HepG2 (cell line): ENCODE results near the gene FGD4. TPM values are rescaled to one million over a fixed set of nuclear protein-coding genes. Genes with fewer than 3 reads are reported as not detected.

Experiments used
- ATAC-seq: fragments of 200-7000 bp; cut with Tn5 transposase; 3 replicates; pipeline ENCODE4 v1.9.1; 2020; ENCODE audit warnings: mild to moderate bottlenecking, moderate library complexity
- BruUV-seq: library from RNA; stranded (reverse); fragments of 400-500 nt; replicated peaks from 2 replicates; lab custom pipeline; 2021; lab: Mats Ljungman, UMichigan
- CTCF ChIA-PET: fragments of 300-600 bp; formaldehyde crosslinking; extraction: SDS; loops from one replicate; lab custom pipeline; 2021; ENCODE audit warnings: low total read pairs, inconsistent platforms, low intra/inter-chr PET ratio; lab: Yijun Ruan, JAX
- POLR2A ChIA-PET: fragments of 350-600 bp; sonication (Branson Sonifier 250); formaldehyde crosslinking; loops from one replicate; lab custom pipeline; 2020; ENCODE audit warnings: antibody characterized with exemption, inconsistent platforms; lab: Yijun Ruan, JAX
- DNase-seq: peaks from one replicate; pipeline ENCODE4 v3.0.0-alpha.2; 2015; ENCODE audit warnings: low spot score
- FAIRE-seq: peaks from 3 replicates; lab custom pipeline; 2011; peaks lifted over from hg19 to GRCh38; lab: Jason Lieb, UNC
- H2AFZ ChIP-seq: one replicate; pipeline ENCODE4 v1.6.1; 2011; ENCODE audit warnings: low read length, inconsistent platforms
- H3K27ac ChIP-seq: fragments of 300-600 bp; 3 replicates; pipeline ENCODE4 v1.8.0; 2011; ENCODE audit warnings: mixed run types, mild to moderate bottlenecking, mixed read lengths, low read length, inconsistent platforms; ENCODE audit not compliant: insufficient read depth; ENCODE audit errors: extremely low read length
- H3K27me3 ChIP-seq, 2 experiments: fragments of 200-600 bp in 1 of 2; 2 replicates in 1 of 2; 3 replicates in 1 of 2; pipeline versions ENCODE4 v1.6.0 to v1.8.0; 2011; ENCODE audit warnings: low read length in 2 of 2, mild to moderate bottlenecking in 2 of 2, moderate library complexity in 2 of 2, inconsistent platforms in 1 of 2; ENCODE audit not compliant: insufficient read depth in 2 of 2, control insufficient read depth in 1 of 2
- H3K36me3 ChIP-seq, 2 experiments: fragments of 200-600 bp in 1 of 2; replicated peaks in 1 of 2; 2 replicates in 1 of 2; 3 replicates in 1 of 2; pipeline versions ENCODE4 v1.5.1 to v1.8.0; 2011; ENCODE audit warnings: low read length in 2 of 2, inconsistent platforms in 1 of 2; ENCODE audit not compliant: insufficient read depth in 2 of 2, control insufficient read depth in 1 of 2
- H3K4me1 ChIP-seq: 2 replicates; pipeline ENCODE4 v1.5.1; 2012; ENCODE audit warnings: low read length, inconsistent platforms; ENCODE audit not compliant: insufficient read depth
- H3K4me2 ChIP-seq: 2 replicates; pipeline ENCODE4 v1.6.0; 2011; ENCODE audit warnings: low read depth, low read length, inconsistent platforms
- H3K4me3 ChIP-seq, 3 experiments: fragments of 200-600 bp in 1 of 3; sonication (generic), shearing (Covaris generic) in 1 of 3; replicated peaks in 1 of 3; 2 replicates each; pipeline ENCODE4 v1.5.1; 2011 to 2016; ENCODE audit warnings: low read length in 3 of 3, inconsistent platforms in 2 of 3, low read depth in 2 of 3, mild to moderate bottlenecking in 2 of 3, control low read depth in 1 of 3, mixed read lengths in 1 of 3; ENCODE audit not compliant: insufficient read depth in 1 of 3
- H3K79me2 ChIP-seq: one replicate; pipeline ENCODE4 v1.6.1; 2011; ENCODE audit warnings: low read length, inconsistent platforms; ENCODE audit not compliant: insufficient read depth
- H3K9ac ChIP-seq: 2 replicates; pipeline ENCODE4 v1.6.0; 2011; ENCODE audit warnings: mild to moderate bottlenecking, low read depth, low read length, inconsistent platforms; ENCODE audit not compliant: insufficient read depth
- H3K9me3 ChIP-seq: 2 replicates; pipeline ENCODE4 v1.5.1; 2012; ENCODE audit warnings: mild to moderate bottlenecking, low read length
- H4K20me1 ChIP-seq: 2 replicates; pipeline ENCODE4 v1.6.0; 2011; ENCODE audit warnings: inconsistent platforms, mild to moderate bottlenecking, low read length, moderate library complexity; ENCODE audit not compliant: insufficient read depth
- BORCS8-MEF2B ChIP-seq: sonication (generic); formaldehyde crosslinking; IDR thresholded peaks from 2 replicates; pipeline ENCODE4 v1.8.0; 2022; ENCODE audit warnings: mild to moderate bottlenecking, missing genetic modification reagents
- FOSL2 ChIP-seq: sonication (generic); formaldehyde crosslinking; IDR thresholded peaks from 2 replicates; pipeline ENCODE4 v1.4.0; 2020; ENCODE audit warnings: missing genetic modification reagents
- HNF1A ChIP-seq, 2 experiments: sonication (generic) in 1 of 2; formaldehyde crosslinking in 1 of 2; IDR thresholded peaks; 2 replicates each; pipeline versions ENCODE4 v1.4.0 to v1.6.1; 2016 to 2020; ENCODE audit warnings: borderline replicate concordance in 1 of 2, low read depth in 1 of 2, mild to moderate bottlenecking in 1 of 2, missing genetic modification reagents in 1 of 2
- MNT ChIP-seq: fragments of 450-650 bp; IDR thresholded peaks from 2 replicates; pipeline ENCODE4 v1.6.1; 2016
- NFYC ChIP-seq: IDR thresholded peaks from 2 replicates; pipeline ENCODE4 v1.6.1; 2016; ENCODE audit warnings: missing genetic modification reagents, missing compliant biosample characterization
- PHF8 ChIP-seq: sonication (generic); formaldehyde crosslinking; IDR thresholded peaks from 2 replicates; pipeline ENCODE4 v1.5.0; 2020; ENCODE audit warnings: missing genetic modification reagents
- PRDM15 ChIP-seq: sonication (generic); formaldehyde crosslinking; IDR thresholded peaks from 2 replicates; pipeline ENCODE4 v1.4.0; 2020; ENCODE audit warnings: missing genetic modification reagents
- SP5 ChIP-seq: IDR thresholded peaks from 2 replicates; pipeline ENCODE4 v1.6.1; 2016; ENCODE audit warnings: low read depth, borderline replicate concordance
- ZNF256 ChIP-seq: sonication (generic); formaldehyde crosslinking; conservative IDR thresholded peaks from 2 replicates; pipeline ENCODE4 v1.4.0; 2020; ENCODE audit warnings: missing genetic modification reagents
- ZNF598 ChIP-seq: sonication (generic); formaldehyde crosslinking; IDR thresholded peaks from 2 replicates; pipeline ENCODE4 v1.5.1; 2020; ENCODE audit warnings: mild to moderate bottlenecking, missing genetic modification reagents, borderline replicate concordance
- ZNF747 ChIP-seq: sonication (generic); formaldehyde crosslinking; IDR thresholded peaks from 2 replicates; pipeline ENCODE4 v1.8.1; 2023; ENCODE audit warnings: missing genetic modification reagents, mild to moderate bottlenecking, borderline replicate concordance
- ZNF83 ChIP-seq: sonication (generic); formaldehyde crosslinking; IDR thresholded peaks from 2 replicates; pipeline ENCODE4 v1.4.0; 2020; ENCODE audit warnings: missing genetic modification reagents, mild to moderate bottlenecking, borderline replicate concordance
- WGBS: methylation state at CpG from one replicate; pipeline ENCODE4 v1.1.6; 2017; ENCODE audit warnings: low lambda C conversion rate; 5-methylcytosine and 5-hydroxymethylcytosine counted together
- in situ Hi-C: cut with HindIII; loops from 2 replicates; pipeline ENCODE4 v1.10.0; 2017; ENCODE audit warnings: low pct_unique_long_range_greater_than_20kb; ENCODE audit not compliant: extremely low pct_ligation_motif_present
- intact Hi-C: fragments of 100-400 bp; cut with micrococcal nuclease; formaldehyde crosslinking; loops from one replicate; pipeline ENCODE4 v1.10.0; 2022; ENCODE audit not compliant: unreplicated experiment
- polyA plus RNA-seq, 8 experiments: library from polyadenylated mRNA; depleted of rRNA in 3 of 8; stranded (reverse) in 7 of 8; unstranded in 1 of 8; fragments of >200 nt; fragmentation: Illumina TruSeq in 4 of 8; extraction: Trizol in 4 of 8; gene quantifications; 2 replicates each; pipeline versions ENCODE4 v1.2.1 to v1.2.3, GENCODE V29; 2011 to 2016; ENCODE audit warnings: low read depth in 4 of 8, missing spikeins in 1 of 8, mixed read lengths in 1 of 8; ENCODE audit not compliant: insufficient read depth in 1 of 8
- total RNA-seq, 5 experiments: library from RNA; depleted of rRNA; stranded (reverse); fragments of >200 nt; fragmentation: Illumina TruSeq; extraction: Trizol; gene quantifications; 2 replicates each; pipeline ENCODE4 v1.2.3, GENCODE V29; 2016; ENCODE audit warnings: low read depth in 1 of 5

The FGD4 gene
- total and polyA plus RNA-seq, 2 of the 13 experiments (the other 11 are each of a cell fraction or from before 2014, with no cell fraction given), result 4.6 to 6.6 TPM

- no peak for TF ChIP-seq PRDM15 (CRISPR knock-in tag)
- no peak for TF ChIP-seq FOSL2 (CRISPR knock-in tag)
Measured at GRCh38 chr12:32666018-32666417, 266.7 kb downstream of the FGD4 start (continued).

GRCh38 chr12:32669584-32669983 lies 270.2 kb downstream of the FGD4 start:
- Histone ChIP-seq H3K9ac (no peak overlapping the region), H3K4me2 (no peak overlapping the region), H2AFZ (no peak overlapping the region), H4K20me1 (no peaks in the 10 kb centered on the region), H3K4me3 (no peak overlapping the region), H3K9me3 (no peaks in the 10 kb centered on the region), H3K27ac (no peak overlapping the region), H3K27me3 (no peaks in the 10 kb centered on the region), H3K36me3 (no peaks in the 10 kb centered on the region), H3K4me1 (peaks cover 13% of the 10 kb centered on the region), H3K79me2 (no peaks in the 10 kb centered on the region)
- ATAC-seq (no peak), FAIRE-seq (no peak), DNase-seq (no peak)
- POLR2A ChIA-PET, result no interaction called here
- CTCF ChIA-PET, result no interaction called here
- BruUV-seq, result no TSS peak
- WGBS, result 48% methylated on average over 1 of the region's 1 CpG
- intact Hi-C loops (no loop called here), in situ Hi-C loops (loop anchor here (25.0 kb wide), 1 partner anchor 1007 kb away; the partner anchor contains the start of gene ETFBKMT)
- TF ChIP-seq HNF1A (IDR thresholded peaks at IDR 0.05; ENCODE audit: low read depth) (no peak), HNF1A (CRISPR knock-in tag; IDR thresholded peaks at IDR 0.05; ENCODE audit: borderline replicate concordance) (no peak), NFYC (no peak), ZNF256 (CRISPR knock-in tag) (no peak), PHF8 (CRISPR knock-in tag) (no peak), ZNF747 (CRISPR knock-in tag) (no peak), ZNF598 (CRISPR knock-in tag) (no peak), ZNF83 (CRISPR knock-in tag) (no peak), MNT (no peak), SP5 (no peak), BORCS8-MEF2B (CRISPR knock-in tag) (no peak)
